Left ventricle myocardium superior (tissue), 1 donor: Measurements from ENCODE around the gene FAP. TPM values are rescaled to one million over a fixed set of nuclear protein-coding genes. Genes with fewer than 3 reads are reported as not detected.

ENCODE experiments used
- ATAC-seq: fragments of 200-7000 bp; cut with Tn5 transposase; one replicate; pipeline ENCODE4 v1.9.1; 2020; ENCODE audit warnings: mild to moderate bottlenecking, moderate library complexity
- DNase-seq: peaks from one replicate; pipeline ENCODE4 v3.0.0-alpha.2; 2020
- intact Hi-C: fragments of 100-400 bp; cut with micrococcal nuclease; formaldehyde crosslinking; loops from one replicate; pipeline ENCODE4 v1.11.0; 2022
- long read RNA-seq: library from polyadenylated mRNA; unstranded; transcript quantifications from one replicate; pipeline ENCODE4 v2.0.0, GENCODE V29; 2021
- total RNA-seq: library from RNA; stranded (reverse); fragmentation: NEBNext Ultra II Directional; extraction: Animal tissue kit (Norgen Biotek cat#: 25700); gene quantifications from one replicate; pipeline ENCODE4 v1.2.1, GENCODE V29; 2021
- donor health status: DM: no; HTN: yes; CAD: no; lungs with severe emphysema.

FAP gene, protein sequence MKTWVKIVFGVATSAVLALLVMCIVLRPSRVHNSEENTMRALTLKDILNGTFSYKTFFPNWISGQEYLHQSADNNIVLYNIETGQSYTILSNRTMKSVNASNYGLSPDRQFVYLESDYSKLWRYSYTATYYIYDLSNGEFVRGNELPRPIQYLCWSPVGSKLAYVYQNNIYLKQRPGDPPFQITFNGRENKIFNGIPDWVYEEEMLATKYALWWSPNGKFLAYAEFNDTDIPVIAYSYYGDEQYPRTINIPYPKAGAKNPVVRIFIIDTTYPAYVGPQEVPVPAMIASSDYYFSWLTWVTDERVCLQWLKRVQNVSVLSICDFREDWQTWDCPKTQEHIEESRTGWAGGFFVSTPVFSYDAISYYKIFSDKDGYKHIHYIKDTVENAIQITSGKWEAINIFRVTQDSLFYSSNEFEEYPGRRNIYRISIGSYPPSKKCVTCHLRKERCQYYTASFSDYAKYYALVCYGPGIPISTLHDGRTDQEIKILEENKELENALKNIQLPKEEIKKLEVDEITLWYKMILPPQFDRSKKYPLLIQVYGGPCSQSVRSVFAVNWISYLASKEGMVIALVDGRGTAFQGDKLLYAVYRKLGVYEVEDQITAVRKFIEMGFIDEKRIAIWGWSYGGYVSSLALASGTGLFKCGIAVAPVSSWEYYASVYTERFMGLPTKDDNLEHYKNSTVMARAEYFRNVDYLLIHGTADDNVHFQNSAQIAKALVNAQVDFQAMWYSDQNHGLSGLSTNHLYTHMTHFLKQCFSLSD
- total RNA-seq, result 1.3 TPM
- long read RNA-seq, result 0 reads

DNA sequence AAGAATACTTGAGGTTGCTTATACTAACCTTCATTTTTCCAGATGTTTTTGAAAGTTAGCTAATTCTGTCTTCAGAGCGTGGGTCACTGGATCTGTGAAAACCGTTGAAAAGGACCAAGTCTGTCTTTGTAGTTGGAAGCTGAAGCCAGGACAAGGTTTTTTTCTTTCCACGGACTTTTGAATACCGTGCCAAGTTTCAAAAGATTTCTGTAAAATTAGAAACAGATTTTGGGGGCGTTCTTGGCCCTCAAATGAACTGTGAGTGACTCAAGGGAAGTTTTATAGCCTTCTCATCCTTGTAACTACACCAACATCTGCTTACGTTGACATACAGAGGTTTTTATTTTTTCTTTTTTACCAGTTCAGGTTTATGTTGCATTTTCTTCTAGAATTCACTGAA, at the start of gene FAP:
Gene FAP, minus strand, starts transcription at position 152 of the 400 bp plus-strand sequence. Its CDS starts 118 bp downstream, at position 34.
- ATAC-seq, result peak; percentile 74
- intact Hi-C loops, result no loop called here
- DNase-seq, result no peak

DNA sequence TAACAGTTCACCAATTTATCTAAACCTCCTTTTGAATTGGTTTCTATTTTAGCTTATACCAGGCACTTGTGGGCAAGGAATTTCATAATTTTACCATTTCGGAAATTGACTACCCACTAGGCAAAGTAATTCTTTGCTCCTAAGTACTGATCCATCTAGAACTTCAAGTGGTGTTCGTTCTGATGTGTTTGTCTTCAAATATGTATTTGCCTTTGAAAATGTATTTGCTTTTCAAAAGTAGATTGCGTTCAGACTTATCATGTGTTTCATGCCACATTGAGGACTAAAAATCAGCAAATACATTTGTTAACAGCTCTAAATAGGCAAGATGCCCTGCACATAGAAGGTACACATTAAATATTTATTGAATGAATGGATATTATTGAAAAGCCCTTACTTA, 48.5 kb upstream of the FAP start:
- intact Hi-C loops, result loop anchor here (10.0 kb wide), 1 partner anchor 707 kb away; no protein-coding TSS in a partner anchor
- DNase-seq, result no peak

GRCh38 chr2:162282765-162283425, 39.6 kb upstream of the FAP start:
- intact Hi-C loops, result no loop called here
- ATAC-seq, result no peak
- no peak for DNase-seq

More for the DNA sequence above, 48.5 kb upstream of the FAP start:
- ATAC-seq, result no peak

DNA sequence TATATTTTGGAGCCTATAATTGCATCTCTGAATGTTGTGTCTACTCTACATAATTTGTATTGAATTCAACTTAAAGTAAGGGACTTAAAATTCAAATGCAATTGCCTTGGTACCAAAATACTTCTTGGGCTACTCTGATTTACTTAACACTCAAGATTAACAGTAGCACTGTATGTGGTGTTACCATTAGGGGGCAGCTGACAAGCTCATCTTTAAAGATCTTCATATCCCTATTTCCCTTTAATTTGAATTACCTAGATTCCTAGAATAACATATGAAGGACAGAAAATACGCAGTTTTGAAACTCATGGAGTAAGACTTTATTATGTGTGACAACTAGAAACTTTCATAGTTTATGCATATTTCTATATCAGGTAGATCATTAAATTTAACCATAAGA, 37.4 kb upstream of the FAP start:
- intact Hi-C loops, result no loop called here
- DNase-seq, result no peak
- ATAC-seq, result no peak

- intact Hi-C loops, result no loop called here
- no peak for DNase-seq
- ATAC-seq, result no peak
These were observed 34.1 kb upstream of the FAP start for GRCh38 chr2:162277381-162277780.

DNA sequence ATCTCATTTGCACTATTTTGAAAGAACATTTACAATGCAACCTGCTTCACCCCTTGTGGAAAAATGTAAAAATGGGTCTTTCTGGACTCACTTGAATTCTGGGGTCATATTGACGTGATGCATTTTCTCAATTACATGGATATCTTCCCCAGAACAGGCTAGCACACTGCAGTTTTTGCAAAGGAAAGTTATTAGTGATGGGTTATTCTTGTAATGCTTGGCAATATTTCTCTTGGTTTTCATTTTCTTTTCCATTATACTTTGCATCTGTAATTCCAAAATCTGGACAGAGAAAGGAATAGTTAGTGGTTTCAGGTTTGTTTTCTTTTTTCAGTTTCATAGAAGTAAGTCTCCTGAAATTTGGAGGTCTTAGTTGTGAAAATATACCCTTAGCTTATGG, 24.8 kb upstream of the FAP start:
- DNase-seq, result no peak
- ATAC-seq, result no peak
- intact Hi-C loops, result no loop called here

- intact Hi-C loops, result no loop called here
- DNase-seq, result no peak
- no peak for ATAC-seq
These were observed 24.3 kb upstream of the FAP start for GRCh38 chr2:162267496-162267895.

DNA sequence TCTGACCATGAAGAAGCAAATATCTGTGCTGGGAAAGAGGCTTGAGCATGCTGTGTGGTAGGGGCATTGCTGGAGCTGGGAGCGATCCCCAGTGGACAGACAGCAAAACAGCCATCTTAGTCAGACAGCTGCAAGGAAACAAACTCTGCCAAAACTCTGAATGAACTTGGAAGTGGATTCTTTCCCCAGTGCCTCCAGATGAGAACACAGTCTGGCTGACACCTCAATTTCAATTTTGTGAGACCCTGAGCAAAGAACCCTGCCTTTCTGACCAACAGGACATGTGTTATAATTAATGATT, 23.2 kb upstream of the FAP start:
- peak; percentile 87 for ATAC-seq
- intact Hi-C loops, result no loop called here
- DNase-seq, result peak; percentile 30

- intact Hi-C loops, result loop anchor here (2.0 kb wide), 1 partner anchor 75 kb away; no protein-coding TSS in a partner anchor
- peak; percentile 28 for ATAC-seq
- no peak for DNase-seq
These were observed 22.6 kb upstream of the FAP start for GRCh38 chr2:162265666-162266459.

DNA sequence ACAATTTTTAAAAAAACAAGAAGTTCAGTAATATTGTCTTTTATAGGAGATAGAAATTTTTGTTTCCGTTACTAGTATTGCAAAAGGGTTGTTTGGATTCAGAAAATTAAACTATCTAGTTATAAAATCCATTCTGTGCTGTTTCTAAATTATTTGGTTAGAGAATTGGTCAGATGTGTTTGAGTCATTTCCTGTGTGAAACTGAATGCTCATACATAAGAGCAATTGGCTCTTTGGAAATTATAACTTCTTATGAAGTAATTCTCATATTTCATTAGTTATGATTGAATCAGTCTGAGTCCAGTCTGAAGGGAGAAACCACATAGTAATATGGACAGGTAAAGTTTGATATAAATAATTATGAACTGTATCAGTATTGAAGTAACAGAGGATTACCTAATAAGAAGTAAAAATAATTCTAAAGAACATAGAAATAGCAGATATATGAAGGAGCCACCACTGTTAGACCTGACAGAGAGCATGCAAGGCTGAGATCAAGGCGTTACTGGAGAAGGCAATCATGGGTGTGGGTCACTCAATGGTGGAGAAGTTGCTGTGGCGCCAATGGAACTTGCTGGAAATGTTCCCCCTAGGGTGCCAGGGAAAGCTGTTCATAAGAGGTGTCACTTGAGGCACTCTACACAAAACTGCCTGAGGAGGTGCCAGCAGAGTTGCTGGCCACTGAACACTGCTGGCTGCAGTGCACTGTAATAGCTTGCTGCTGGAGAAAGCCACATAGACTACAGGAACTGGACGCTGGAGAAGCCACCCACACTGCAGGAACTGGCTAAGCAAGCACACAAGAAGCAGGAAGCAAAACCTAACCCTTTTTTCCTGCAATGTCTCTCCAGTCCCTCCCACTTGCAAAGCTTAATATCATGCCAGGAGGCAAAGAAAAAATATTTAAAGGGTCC, 18.0 kb upstream of the FAP start:
- intact Hi-C loops, result no loop called here
- ATAC-seq (peak; percentile 89), DNase-seq (peak; percentile 52)

DNA sequence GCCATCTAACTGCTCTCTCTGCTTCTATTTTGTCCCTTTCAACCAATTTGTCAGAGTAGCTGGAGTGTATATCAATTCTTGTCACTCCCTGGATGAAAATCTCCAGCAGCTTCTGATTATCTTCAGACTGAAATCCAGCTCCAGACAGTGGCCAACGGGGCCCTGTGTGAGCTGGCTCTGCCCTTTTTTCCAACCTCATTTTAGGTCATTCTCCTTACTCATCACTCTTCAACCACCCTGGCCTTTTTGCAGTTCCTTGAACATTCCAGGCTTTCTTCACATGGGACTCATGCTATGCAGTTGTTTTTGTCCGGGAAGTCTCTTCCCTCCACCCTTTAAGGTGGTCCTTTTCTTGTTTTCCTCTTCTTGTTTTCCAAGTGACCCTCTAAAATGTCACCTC, 15.4 kb upstream of the FAP start:
- intact Hi-C loops, result no loop called here
- no peak for ATAC-seq

DNA sequence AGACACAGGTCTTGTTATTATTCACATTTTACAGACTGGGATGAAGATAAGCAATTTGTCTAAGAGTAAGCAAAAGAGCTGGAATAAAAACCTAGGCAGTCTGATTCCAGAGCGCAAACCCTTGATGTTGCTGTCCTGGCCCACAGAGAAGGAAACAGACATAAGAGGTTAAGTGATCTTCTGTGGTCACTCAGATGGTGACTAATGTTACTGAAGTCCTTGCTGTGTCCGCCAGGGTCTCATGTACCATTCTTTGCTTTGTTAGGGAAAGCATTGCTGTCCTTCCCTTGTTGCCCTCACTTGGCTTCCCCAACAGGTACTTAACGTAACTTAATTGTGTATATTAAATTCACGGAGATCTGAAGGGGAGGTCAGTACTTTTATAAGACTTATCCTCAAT, 14.9 kb upstream of the FAP start:
- no peak for ATAC-seq
- intact Hi-C loops, result no loop called here
- DNase-seq, result no peak

More for the DNA sequence above, 15.4 kb upstream of the FAP start:
- no peak for DNase-seq

- ATAC-seq (no peak), DNase-seq (no peak)
- intact Hi-C loops, result no loop called here
These were observed 14.2 kb upstream of the FAP start for GRCh38 chr2:162257425-162257824.

DNA sequence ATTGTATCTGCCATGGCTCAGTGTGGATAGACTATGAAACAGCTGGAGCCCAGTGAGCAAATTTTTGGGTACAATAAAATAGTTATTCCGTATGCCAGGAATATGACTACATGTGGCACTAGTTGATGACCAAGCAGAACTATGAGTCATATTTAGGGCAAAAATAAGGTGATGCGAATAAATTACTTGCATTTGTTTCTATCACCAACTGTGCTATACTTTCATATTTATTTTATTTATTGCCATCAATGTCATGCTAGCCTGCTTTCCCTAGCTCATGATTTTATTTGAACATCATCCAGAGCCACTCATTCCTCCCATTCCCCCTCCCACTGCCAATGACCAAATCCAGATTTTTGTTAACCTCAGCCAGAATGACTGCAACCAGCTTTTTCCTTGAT, 13.3 kb upstream of the FAP start:
- no peak for DNase-seq
- intact Hi-C loops, result no loop called here
- ATAC-seq, result no peak

DNA sequence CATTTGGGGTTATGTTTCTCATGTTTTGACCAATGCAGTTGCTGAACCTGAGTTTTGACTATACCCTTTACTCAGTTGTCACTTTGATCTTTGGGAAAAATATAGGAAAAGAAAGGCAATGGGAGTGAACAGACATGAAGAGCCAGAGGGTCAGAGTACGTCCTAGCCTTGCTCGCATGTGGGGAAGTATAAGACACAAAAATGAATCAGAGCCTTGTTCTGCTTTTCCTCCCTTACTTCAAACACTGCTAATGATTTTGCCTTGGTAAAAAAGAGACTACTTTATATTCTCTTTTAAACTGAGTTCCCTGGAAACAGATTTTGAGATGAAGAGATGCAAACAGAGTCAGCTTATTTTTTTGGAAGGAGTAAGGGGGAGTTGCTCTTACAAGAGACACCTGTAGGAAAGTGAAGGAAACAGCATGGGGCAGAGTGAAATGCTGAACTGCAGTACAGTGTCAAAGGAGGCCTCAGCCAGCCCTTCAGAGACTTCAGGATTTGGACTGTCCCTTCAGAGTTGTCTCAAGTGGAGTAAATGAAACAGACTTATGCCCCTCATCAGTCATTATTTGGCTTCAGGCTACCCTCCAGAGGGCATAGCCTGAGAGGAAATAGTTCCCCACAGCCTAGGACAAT, 11.1 kb upstream of the FAP start:
- DNase-seq (no peak), ATAC-seq (no peak)
- intact Hi-C loops, result no loop called here

GRCh38 chr2:162253435-162253834, 10.2 kb upstream of the FAP start:
- no peak for ATAC-seq
- no peak for DNase-seq
- intact Hi-C loops, result no loop called here

DNA sequence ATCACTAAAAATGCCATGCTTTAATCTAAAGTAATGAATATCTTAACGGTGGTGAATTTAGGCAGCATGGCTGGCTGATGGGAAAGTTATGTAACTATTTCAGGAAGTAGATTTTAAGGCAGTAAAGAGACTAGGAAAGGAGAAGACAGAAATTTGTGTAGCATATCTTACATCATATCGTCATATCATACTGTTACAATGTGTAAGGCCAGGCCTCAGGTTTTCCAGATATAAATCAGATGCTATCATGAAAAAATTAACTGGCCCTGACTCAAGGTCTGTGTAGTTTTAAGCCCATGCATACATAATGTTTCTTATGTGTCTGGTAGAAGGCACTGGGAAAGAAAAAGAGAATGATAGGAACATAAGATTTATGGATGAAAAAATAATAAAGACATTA, 8.9 kb upstream of the FAP start:
- intact Hi-C loops, result no loop called here
- ATAC-seq (no peak), DNase-seq (no peak)

GRCh38 chr2:162245781-162246180, 2.5 kb upstream of the FAP start:
- no peak for DNase-seq

More at GRCh38 chr2:162245781-162246180, 2.5 kb upstream of the FAP start:
- intact Hi-C loops, result no loop called here
- no peak for ATAC-seq
